ENCODE measurements around the gene RHCE.
"Not testable (repeated sequence)": the region's sequence is repeated elsewhere in the genome, so short reads cannot be mapped to it uniquely, and the experiment has no call there.

DNA sequence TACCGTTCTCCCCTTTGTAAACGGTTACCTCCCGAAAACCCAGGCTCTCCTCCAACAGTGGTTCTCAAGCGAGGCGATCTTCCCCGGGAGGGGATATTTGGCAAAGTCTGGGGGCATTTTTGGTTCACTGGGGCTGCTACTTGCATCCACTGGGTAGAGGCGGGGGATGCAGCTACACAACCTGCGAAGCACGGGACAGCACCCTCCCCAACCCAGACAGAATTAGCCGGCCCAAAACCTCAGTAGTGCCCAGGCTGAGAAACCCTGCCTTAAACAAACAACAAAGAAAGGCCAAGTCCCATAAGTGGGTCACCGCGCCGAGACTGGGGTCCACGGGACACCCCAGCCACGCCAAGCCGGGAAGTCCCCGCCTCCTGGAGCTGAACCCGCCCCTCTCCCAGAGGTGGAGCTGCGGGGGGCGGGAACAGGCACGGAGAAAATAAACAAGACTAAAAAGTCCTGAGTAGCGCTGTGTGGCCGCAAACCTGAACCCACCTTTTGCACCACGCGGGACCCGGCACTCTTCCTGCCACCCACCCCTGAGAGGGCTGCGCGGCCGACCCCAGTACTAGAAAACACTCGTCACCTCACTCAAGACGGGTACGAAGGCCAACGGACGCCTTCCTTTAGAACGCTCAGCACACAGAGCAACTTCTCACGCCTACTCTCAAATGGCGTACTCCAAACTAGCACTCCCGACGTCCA is 83.0 kb downstream of the RHCE start:
- not testable (repeated sequence) for TF ChIP-seq ATF2 (IDR thresholded peaks at IDR 0.05; ENCODE audit: low read length); CTCF (IDR thresholded peaks at IDR 0.05; ENCODE audit: control extremely low read depth in 1 of 3, insufficient read depth in 1 of 3, low read depth in 1 of 3, low read length in 3 of 3); POLR2AphosphoS5 (IDR thresholded peaks at IDR 0.05; ENCODE audit: low read depth, low read length); RFX5 (IDR thresholded peaks at IDR 0.05; ENCODE audit: borderline replicate concordance, low read depth, low read length); MAX (IDR thresholded peaks at IDR 0.05); POLR2A (IDR thresholded peaks at IDR 0.05; ENCODE audit: control extremely low read depth in 1 of 2, low read depth in 2 of 2, low read length in 2 of 2)
- TF ChIP-seq, protein P1, sequence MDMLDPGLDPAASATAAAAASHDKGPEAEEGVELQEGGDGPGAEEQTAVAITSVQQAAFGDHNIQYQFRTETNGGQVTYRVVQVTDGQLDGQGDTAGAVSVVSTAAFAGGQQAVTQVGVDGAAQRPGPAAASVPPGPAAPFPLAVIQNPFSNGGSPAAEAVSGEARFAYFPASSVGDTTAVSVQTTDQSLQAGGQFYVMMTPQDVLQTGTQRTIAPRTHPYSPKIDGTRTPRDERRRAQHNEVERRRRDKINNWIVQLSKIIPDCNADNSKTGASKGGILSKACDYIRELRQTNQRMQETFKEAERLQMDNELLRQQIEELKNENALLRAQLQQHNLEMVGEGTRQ (IDR thresholded peaks at IDR 0.05; ENCODE audit: low read length): not testable (repeated sequence)

Data from H1 (cell line).